OCI-LY1 (cell line): ENCODE measurements around the gene CCDC57.

Experiments used
- EZH2 ChIP-seq: fragments of 200-600 bp; sonication (generic), shearing (Covaris generic); IDR thresholded peaks from 2 replicates; pipeline ENCODE4 v1.8.0; 2017; ENCODE audit warnings: borderline replicate concordance, mixed run types, mild to moderate bottlenecking, antibody characterized with exemption, low read length, moderate library complexity, mixed read lengths
- TF ChIP-seq, protein P1 (sequence below): fragments of 200-600 bp; sonication (generic), shearing (Covaris generic); IDR thresholded peaks from 2 replicates; pipeline ENCODE4 v1.5.1; 2017; ENCODE audit warnings: mild to moderate bottlenecking, antibody characterized with exemption, low read length, moderate library complexity, mixed read lengths

DNA sequence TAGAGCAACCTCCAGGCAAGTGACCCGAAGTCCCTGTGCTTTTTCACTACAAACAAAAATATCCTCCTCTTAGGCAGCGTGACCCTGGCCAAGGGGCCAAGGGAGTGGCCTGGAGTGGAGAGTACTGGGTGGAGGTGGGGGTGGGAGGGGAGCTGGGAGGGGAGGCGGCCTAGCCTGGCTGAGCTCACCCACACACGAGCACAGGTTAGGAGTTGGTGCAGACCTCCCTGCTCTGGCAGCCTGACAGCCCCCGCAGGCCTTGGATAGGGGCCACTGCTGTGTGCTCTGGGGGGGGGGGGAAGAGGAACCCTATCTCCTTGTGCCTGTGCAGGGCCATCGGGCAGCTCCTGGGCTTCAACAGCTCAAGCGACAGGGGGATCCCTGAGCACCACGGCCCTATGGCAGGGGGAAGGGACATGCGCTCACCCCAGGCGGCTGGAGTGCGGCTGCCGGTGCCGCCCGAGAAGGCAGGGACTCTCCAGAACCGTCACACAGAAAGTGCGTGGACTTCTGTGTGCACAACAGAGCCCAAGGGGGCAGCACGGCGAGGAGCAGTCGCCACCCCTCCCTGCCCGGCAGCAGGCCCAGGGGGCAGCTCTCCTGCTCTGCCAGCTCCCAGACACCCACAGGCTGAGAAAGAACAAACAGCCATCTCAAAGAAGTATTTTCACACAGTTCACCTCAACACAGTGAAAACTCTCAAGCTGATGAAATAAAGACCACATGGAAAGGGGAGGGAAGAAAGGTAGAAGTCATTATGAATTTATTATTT lies 29.5 kb upstream of the CCDC57 start:
- TF ChIP-seq EZH2: no peak
- TF ChIP-seq, protein P1, sequence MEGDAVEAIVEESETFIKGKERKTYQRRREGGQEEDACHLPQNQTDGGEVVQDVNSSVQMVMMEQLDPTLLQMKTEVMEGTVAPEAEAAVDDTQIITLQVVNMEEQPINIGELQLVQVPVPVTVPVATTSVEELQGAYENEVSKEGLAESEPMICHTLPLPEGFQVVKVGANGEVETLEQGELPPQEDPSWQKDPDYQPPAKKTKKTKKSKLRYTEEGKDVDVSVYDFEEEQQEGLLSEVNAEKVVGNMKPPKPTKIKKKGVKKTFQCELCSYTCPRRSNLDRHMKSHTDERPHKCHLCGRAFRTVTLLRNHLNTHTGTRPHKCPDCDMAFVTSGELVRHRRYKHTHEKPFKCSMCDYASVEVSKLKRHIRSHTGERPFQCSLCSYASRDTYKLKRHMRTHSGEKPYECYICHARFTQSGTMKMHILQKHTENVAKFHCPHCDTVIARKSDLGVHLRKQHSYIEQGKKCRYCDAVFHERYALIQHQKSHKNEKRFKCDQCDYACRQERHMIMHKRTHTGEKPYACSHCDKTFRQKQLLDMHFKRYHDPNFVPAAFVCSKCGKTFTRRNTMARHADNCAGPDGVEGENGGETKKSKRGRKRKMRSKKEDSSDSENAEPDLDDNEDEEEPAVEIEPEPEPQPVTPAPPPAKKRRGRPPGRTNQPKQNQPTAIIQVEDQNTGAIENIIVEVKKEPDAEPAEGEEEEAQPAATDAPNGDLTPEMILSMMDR: no peak
